GM21825 (cell line): ENCODE measurements around the gene TGFB1.
A peak's percentile ranks its signal among the peaks of the same experiment; 100 is the strongest.
"Not testable (repeated sequence)": the region's sequence is repeated elsewhere in the genome, so short reads cannot be mapped to it uniquely, and the experiment has no call there.

ENCODE experiments used
- ATAC-seq: cut with Tn5 transposase; IDR thresholded peaks from one replicate; pipeline ENCODE4 v1.9.1; 2021; ENCODE audit warnings: mild to moderate bottlenecking, moderate library complexity; ENCODE audit not compliant: unreplicated experiment

TGFB1 gene

GRCh38 chr19:41353466-41354342 lies at the start of gene TGFB1:
TSS of gene TGFB1 (minus strand) at chr19:41353922. CDS start at chr19:41353044, 878 bp downstream.
- ATAC-seq = peak; percentile 39

GRCh38 chr19:41402010-41402409 lies 48.3 kb upstream of the TGFB1 start:
- no peak for ATAC-seq

- ATAC-seq = no peak
These were observed 47.8 kb upstream of the TGFB1 start for GRCh38 chr19:41401483-41401882.

GRCh38 chr19:41399525-41399924 lies 45.8 kb upstream of the TGFB1 start:
- ATAC-seq = no peak

GRCh38 chr19:41399091-41399490 lies 45.4 kb upstream of the TGFB1 start:
- no peak for ATAC-seq

GRCh38 chr19:41398598-41398997 lies 44.9 kb upstream of the TGFB1 start:
- ATAC-seq = no peak

GRCh38 chr19:41398050-41398418 lies 44.3 kb upstream of the TGFB1 start:
- ATAC-seq = no peak

- ATAC-seq = peak; percentile 87
These were observed 43.6 kb upstream of the TGFB1 start, which contains the start of the genes BCKDHA and EXOSC5 for GRCh38 chr19:41397086-41398049. TSS of gene BCKDHA (plus strand) at chr19:41397818. CDS start at chr19:41397828, 10 bp downstream. TSS of gene EXOSC5 (minus strand) at chr19:41397359. CDS start at chr19:41397328, 31 bp downstream.

GRCh38 chr19:41395355-41395754 lies 41.6 kb upstream of the TGFB1 start:
- no peak for ATAC-seq

GRCh38 chr19:41392775-41393174 lies 39.1 kb upstream of the TGFB1 start:
- no peak for ATAC-seq

- no peak for ATAC-seq
These were observed 37.9 kb upstream of the TGFB1 start for GRCh38 chr19:41391618-41392017.

GRCh38 chr19:41386442-41386841 lies 32.7 kb upstream of the TGFB1 start:
- no peak for ATAC-seq

GRCh38 chr19:41384351-41384750 lies 30.6 kb upstream of the TGFB1 start:
- ATAC-seq = no peak

GRCh38 chr19:41381536-41381935 lies 27.8 kb upstream of the TGFB1 start:
- not testable (repeated sequence) for ATAC-seq

- ATAC-seq = peak; percentile 69
These were observed 24.4 kb upstream of the TGFB1 start for GRCh38 chr19:41377977-41378709.

GRCh38 chr19:41376998-41377365 lies 23.3 kb upstream of the TGFB1 start:
- ATAC-seq = no peak

GRCh38 chr19:41376241-41376997 lies 22.7 kb upstream of the TGFB1 start, which contains the start of gene TMEM91:
TSS of gene TMEM91 (plus strand) at chr19:41376533. CDS start at chr19:41378310, 1,777 bp downstream.
- no peak for ATAC-seq

- ATAC-seq = no peak
These were observed 20.3 kb upstream of the TGFB1 start for GRCh38 chr19:41373993-41374392.

GRCh38 chr19:41372501-41372900 lies 18.8 kb upstream of the TGFB1 start:
- ATAC-seq = no peak

GRCh38 chr19:41371541-41371940 lies 17.8 kb upstream of the TGFB1 start:
- ATAC-seq = no peak
